Measurements from ENCODE around the gene COTL1.
"Not testable (repeated sequence)": the region's sequence is repeated elsewhere in the genome, so short reads cannot be mapped to it uniquely, and the experiment has no call there.

GRCh38 chr16:84524941-84525581 lies 92.8 kb downstream of the COTL1 start:
- not testable (repeated sequence) for TF ChIP-seq CTCF (IDR thresholded peaks at IDR 0.05; ENCODE audit: insufficient read depth, low read length, poor library complexity, severe bottlenecking); EZH2phosphoT487 (conservative IDR thresholded peaks at IDR 0.05; ENCODE audit: low read length)
